Sciatic nerve (tissue), 2 donors: ENCODE data around the gene RCC2. TPM values are rescaled to one million over a fixed set of nuclear protein-coding genes. Genes with fewer than 3 reads are reported as not detected.
"Not testable (repeated sequence)": the region's sequence is repeated elsewhere in the genome, so short reads cannot be mapped to it uniquely, and the experiment has no call there.

Experiments
- ATAC-seq: fragments of 200-7000 bp; cut with Tn5 transposase; one replicate; pipeline ENCODE4 v1.9.1; 2020; ENCODE audit warnings: mild to moderate bottlenecking, moderate library complexity
- DNase-seq: peaks from one replicate; pipeline ENCODE4 v3.0.0-alpha.2; 2020; ENCODE audit warnings: low spot score
- intact Hi-C: fragments of 100-400 bp; cut with DNase I; formaldehyde crosslinking; loops from one replicate; pipeline ENCODE4 v1.14.2; 2022
- total RNA-seq: library from RNA; stranded (reverse); fragmentation: NEBNext Ultra II Directional; extraction: Animal tissue kit (Norgen Biotek cat#: 25700); gene quantifications from one replicate; pipeline ENCODE4 v1.2.1, GENCODE V29; 2021
- donor health status: DM: no; HTN: no; CAD: no.
- donor health status: DM: no; HTN: no; CAD: no.

Gene RCC2
- total RNA-seq, 1 donor from 2014 or later = 29.6 TPM

GRCh38 chr1:17427696-17428660, 11.5 kb downstream of the RCC2 start:
- DNase-seq (no peak), ATAC-seq (no peak)
- intact Hi-C loops = no loop called here

GRCh38 chr1:17425806-17426600, 13.5 kb downstream of the RCC2 start:
- ATAC-seq = no peak
- DNase-seq = no peak
- intact Hi-C loops = no loop called here

- intact Hi-C loops = no loop called here
- DNase-seq = no peak
- ATAC-seq = peak; percentile 44
Measured at GRCh38 chr1:17423781-17424245, 15.7 kb downstream of the RCC2 start.

- DNase-seq (no peak), ATAC-seq (no peak)
- intact Hi-C loops = no loop called here
Measured at GRCh38 chr1:17422461-17422860, 17.0 kb downstream of the RCC2 start.

GRCh38 chr1:17420391-17420918, 19.0 kb downstream of the RCC2 start:
- no peak for ATAC-seq
- intact Hi-C loops = no loop called here
- no peak for DNase-seq

GRCh38 chr1:17419626-17420328, 19.7 kb downstream of the RCC2 start:
- ATAC-seq (peak; percentile 88), DNase-seq (peak; percentile 83)
- intact Hi-C loops = no loop called here

GRCh38 chr1:17416389-17416788, 23.1 kb downstream of the RCC2 start:
- ATAC-seq (no peak), DNase-seq (no peak)
- intact Hi-C loops = no loop called here

- intact Hi-C loops = no loop called here
- ATAC-seq (no peak), DNase-seq (no peak)
Measured at GRCh38 chr1:17414022-17414421, 25.5 kb downstream of the RCC2 start.

- intact Hi-C loops = no loop called here
- ATAC-seq = no peak
- no peak for DNase-seq
Measured at GRCh38 chr1:17412093-17412870, 27.2 kb downstream of the RCC2 start.

- intact Hi-C loops = loop anchor here (10.0 kb wide), 1 partner anchor 275 kb away; no protein-coding TSS in a partner anchor
- no peak for DNase-seq
- ATAC-seq = no peak
Measured at GRCh38 chr1:17409391-17409811, 30.1 kb downstream of the RCC2 start.

GRCh38 chr1:17407786-17408514, 31.5 kb downstream of the RCC2 start:
- ATAC-seq, DNase-seq: not testable (repeated sequence)
- intact Hi-C loops = loop anchor here (10.0 kb wide), 1 partner anchor 273 kb away; no protein-coding TSS in a partner anchor

GRCh38 chr1:17406760-17407475, 32.6 kb downstream of the RCC2 start:
- DNase-seq, ATAC-seq: not testable (repeated sequence)
- intact Hi-C loops = loop anchor here (10.0 kb wide), 1 partner anchor 272 kb away; no protein-coding TSS in a partner anchor

- peak; percentile 89 for ATAC-seq
- DNase-seq = peak; percentile 75
- intact Hi-C loops = loop anchor here (10.0 kb wide), 1 partner anchor 271 kb away; no protein-coding TSS in a partner anchor
Measured at GRCh38 chr1:17405898-17406759, 33.3 kb downstream of the RCC2 start.

GRCh38 chr1:17404820-17405219, 34.7 kb downstream of the RCC2 start:
- DNase-seq = no peak
- intact Hi-C loops = loop anchor here (10.0 kb wide), 1 partner anchor 270 kb away; no protein-coding TSS in a partner anchor
- no peak for ATAC-seq

- DNase-seq = no peak
- intact Hi-C loops = loop anchor here (10.0 kb wide), 1 partner anchor 269 kb away; no protein-coding TSS in a partner anchor
- no peak for ATAC-seq
Measured at GRCh38 chr1:17404034-17404684, 35.3 kb downstream of the RCC2 start.
